ENCODE results near the gene SLC25A21.

GRCh38 chr14:37087520-37087919, 84.9 kb downstream of the SLC25A21 start:
- no peak for TF ChIP-seq CTCF (IDR thresholded peaks at IDR 0.05)
- TF ChIP-seq POLR2AphosphoS5 (IDR thresholded peaks at IDR 0.05) = no peak
- no peak for TF ChIP-seq POLR2A (IDR thresholded peaks at IDR 0.05)
- no peak for TF ChIP-seq EP300 (IDR thresholded peaks at IDR 0.05; ENCODE audit: low read depth)
